ENCODE data around the gene ARFIP1. TPM values are rescaled to one million over a fixed set of nuclear protein-coding genes. Genes with fewer than 3 reads are reported as not detected.
"Not testable (repeated sequence)": the region's sequence is repeated elsewhere in the genome, so short reads cannot be mapped to it uniquely, and the experiment has no call there.

The ARFIP1 gene
- total RNA-seq, 1 experiment from 2014 or later, result 32.7 TPM

GRCh38 chr4:152836936-152837335, 57.2 kb downstream of the ARFIP1 start:
- Histone ChIP-seq H3K79me2 (ENCODE audit: insufficient read depth, low read length) (0 out of 2 replicates have a peak, but pooled peaks cover 5% of the 10 kb centered on the region), H3K4me1 (ENCODE audit: control insufficient read depth in 1 of 2, insufficient read depth in 2 of 2, low read length in 2 of 2) (no peaks in the 10 kb centered on the region), H3K9me3 (ENCODE audit: control insufficient read depth in 1 of 2, insufficient read depth in 1 of 2, low read depth in 1 of 2, low read length in 2 of 2) (no peaks in the 10 kb centered on the region), H4K20me1 (ENCODE audit: insufficient read depth) (no peaks in the 10 kb centered on the region), H3K4me2 (ENCODE audit: low read length) (no peak overlapping the region), H3K9me2 (ENCODE audit: insufficient read depth) (no peaks in the 10 kb centered on the region), H3K4me3 (replicated peaks in 1 of 2; ENCODE audit: low read depth in 1 of 2, low read length in 2 of 2) (no peak overlapping the region), H2AFZ (ENCODE audit: low read depth, low read length, poor library complexity, severe bottlenecking) (no peak overlapping the region), H3K9ac (ENCODE audit: low read length) (no peak overlapping the region), H3K27me3 (ENCODE audit: insufficient read depth, low read length) (no peaks in the 10 kb centered on the region), H3K27ac (ENCODE audit: low read depth, low read length) (no peak overlapping the region), H3K36me3 (ENCODE audit: control insufficient read depth in 1 of 2, insufficient read depth in 2 of 2, low read length in 2 of 2) (0 out of 4 replicates have a peak, but pooled peaks cover 0 to 3% of the 10 kb centered on the region in 2 experiments)
- no TSS peak for BruUV-seq (replicated peaks)
- POLR2A ChIA-PET, result no interaction called here
- DNase-seq (ENCODE audit: low read depth, low spot score) (no peak), ATAC-seq (no peak)
- intact Hi-C loops (cut with micrococcal nuclease), result no loop called here
- TF ChIP-seq MAX (IDR thresholded peaks at IDR 0.05) (no peak), CBX3 (IDR thresholded peaks at IDR 0.05; ENCODE audit: low read depth) (no peak)
- RAD21 ChIA-PET (ENCODE audit: low non-redundant PET in 1 of 2, low total read pairs in 2 of 2, uncharacterized antibody in 2 of 2, unreplicated experiment in 2 of 2), result no interaction called here
- CTCF ChIA-PET, result no interaction called here

- H3K9ac ChIP-seq (ENCODE audit: low read length); ATAC-seq; H3K79me2 ChIP-seq (ENCODE audit: insufficient read depth, low read length); DNase-seq (ENCODE audit: low read depth, low spot score); BruUV-seq (replicated peaks); H3K27ac ChIP-seq (ENCODE audit: low read depth, low read length); H2AFZ ChIP-seq (ENCODE audit: low read depth, low read length, poor library complexity, severe bottlenecking); H3K27me3 ChIP-seq (ENCODE audit: insufficient read depth, low read length); RAD21 ChIA-PET (ENCODE audit: low non-redundant PET in 1 of 2, low total read pairs in 2 of 2, uncharacterized antibody in 2 of 2, unreplicated experiment in 2 of 2); H3K4me3 ChIP-seq (replicated peaks in 1 of 2; ENCODE audit: low read depth in 1 of 2, low read length in 2 of 2); H4K20me1 ChIP-seq (ENCODE audit: insufficient read depth); H3K9me3 ChIP-seq (ENCODE audit: control insufficient read depth in 1 of 2, insufficient read depth in 1 of 2, low read depth in 1 of 2, low read length in 2 of 2); H3K4me2 ChIP-seq (ENCODE audit: low read length); CTCF ChIA-PET; H3K4me1 ChIP-seq (ENCODE audit: control insufficient read depth in 1 of 2, insufficient read depth in 2 of 2, low read length in 2 of 2); POLR2A ChIA-PET; H3K36me3 ChIP-seq (ENCODE audit: control insufficient read depth in 1 of 2, insufficient read depth in 2 of 2, low read length in 2 of 2); H3K9me2 ChIP-seq (ENCODE audit: insufficient read depth): not testable (repeated sequence)
- intact Hi-C loops (cut with micrococcal nuclease), result loop anchor here (10.0 kb wide), 1 partner anchor 735 kb away; no protein-coding TSS in a partner anchor
These were observed 60.0 kb downstream of the ARFIP1 start for GRCh38 chr4:152839729-152840128.
